RKO (cell line): Measurements from ENCODE around the gene GNAS.

ENCODE experiments used
- DNase-seq: peaks from one replicate; pipeline ENCODE4 v3.0.0-alpha.2; 2016; ENCODE audit warnings: low spot score

The GNAS gene

GRCh38 chr20:58882704-58883089 lies 30.2 kb downstream of the GNAS start:
- no peak for DNase-seq

DNA sequence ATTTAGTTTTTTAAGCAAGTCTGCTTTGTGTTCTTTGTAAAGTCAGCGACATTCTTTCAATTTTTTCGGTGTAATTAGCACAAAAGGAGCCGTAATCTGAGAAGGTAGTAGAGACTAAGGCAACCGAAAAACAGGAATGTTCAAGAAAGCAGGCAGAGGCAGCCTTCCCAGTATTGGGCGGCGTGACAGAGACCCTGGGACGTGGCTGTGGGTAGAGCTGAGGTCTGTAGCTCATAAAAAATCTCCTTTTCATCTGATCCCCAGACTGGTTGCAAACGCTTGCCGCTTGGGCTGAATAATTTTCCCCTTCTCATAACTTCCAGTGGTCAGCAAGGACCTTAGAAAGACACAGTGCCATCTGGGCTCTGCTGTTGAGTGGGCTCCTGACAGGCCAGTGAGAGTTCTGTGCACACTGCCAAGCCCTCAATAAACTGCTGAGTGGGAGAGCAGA lies 30.8 kb downstream of the GNAS start:
- DNase-seq, result no peak

DNA sequence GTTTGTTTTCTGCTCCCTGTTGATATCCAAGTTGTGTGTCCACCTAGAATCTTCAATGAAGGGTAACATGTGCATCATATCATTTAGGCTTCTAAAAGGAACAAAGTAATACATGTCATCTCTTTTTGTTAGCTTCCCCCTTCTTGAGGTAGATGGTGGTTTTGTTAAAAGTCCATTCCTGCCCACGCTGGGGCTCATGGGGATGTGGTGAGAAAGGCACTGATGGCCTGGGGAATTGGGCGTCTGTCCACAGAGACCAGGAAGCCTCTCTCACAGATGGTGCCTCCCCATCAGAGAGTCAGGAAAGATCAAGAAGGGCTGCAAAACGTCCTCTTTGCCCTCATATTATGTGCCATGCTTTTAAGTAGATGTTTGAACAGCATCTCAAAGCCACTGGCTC lies 32.5 kb downstream of the GNAS start:
- no peak for DNase-seq

DNA sequence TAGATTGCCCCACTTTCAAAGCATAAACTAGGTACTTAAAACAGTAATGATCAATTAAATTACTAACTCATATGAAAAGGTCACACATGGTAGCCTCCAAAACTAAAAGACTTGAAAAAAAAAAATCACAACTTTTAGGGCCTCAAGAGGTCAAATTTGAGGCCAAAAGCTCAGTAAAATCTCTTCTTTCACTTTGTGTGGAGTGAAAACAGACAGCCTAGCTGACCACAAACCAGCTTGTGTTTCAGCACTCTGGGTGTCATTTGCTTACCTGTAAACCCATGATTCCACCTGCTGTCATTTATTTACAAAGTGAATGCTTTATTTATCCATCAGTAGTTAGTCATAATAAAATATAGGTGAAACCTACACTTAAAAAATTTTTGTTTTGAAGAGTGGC lies 34.0 kb downstream of the GNAS start:
- DNase-seq, result no peak

- DNase-seq, result no peak
Observed at GRCh38 chr20:58888103-58888502, 35.6 kb downstream of the GNAS start.

- DNase-seq, result peak; percentile 82
Observed at GRCh38 chr20:58888521-58889333, 36.2 kb downstream of the GNAS start.

- DNase-seq, result no peak
Observed at GRCh38 chr20:58889334-58889760, 36.8 kb downstream of the GNAS start.

DNA sequence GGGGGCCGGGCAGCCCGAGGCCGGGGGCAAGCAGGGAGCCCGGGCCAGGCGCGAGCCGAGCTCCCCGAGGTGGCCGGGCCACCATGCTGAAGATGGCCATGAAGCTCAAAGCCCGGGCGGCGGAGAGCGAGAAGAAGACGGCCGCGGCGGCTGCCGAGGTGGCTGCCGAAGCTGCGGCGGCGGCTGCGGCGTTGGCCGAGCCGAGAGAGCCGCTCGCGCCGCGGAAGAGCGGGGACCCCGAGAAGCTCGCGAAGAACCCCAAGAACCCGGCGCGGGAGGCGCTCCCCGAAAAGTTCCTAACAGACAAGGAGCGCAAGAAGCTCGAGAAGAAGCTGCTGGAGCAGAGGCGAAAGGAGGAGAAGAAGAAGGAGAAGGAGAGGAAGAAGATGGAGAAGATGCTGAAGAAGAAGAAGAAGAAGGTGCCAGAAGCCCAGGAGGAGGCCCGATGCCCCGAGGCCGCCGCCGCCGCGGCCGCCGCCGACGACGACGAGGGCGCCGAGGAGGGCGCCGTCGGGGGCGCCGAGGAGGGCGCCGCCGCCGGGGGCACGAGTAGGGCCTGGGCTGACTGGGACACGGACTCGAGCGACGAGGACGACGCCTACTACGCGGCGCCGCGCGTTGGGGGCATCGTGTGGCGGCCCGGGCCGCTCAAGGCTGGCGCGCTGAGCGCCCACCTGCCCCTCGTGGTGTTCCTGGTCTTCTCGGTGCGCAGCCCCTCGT lies 37.4 kb downstream of the GNAS start:
- no peak for DNase-seq

DNA sequence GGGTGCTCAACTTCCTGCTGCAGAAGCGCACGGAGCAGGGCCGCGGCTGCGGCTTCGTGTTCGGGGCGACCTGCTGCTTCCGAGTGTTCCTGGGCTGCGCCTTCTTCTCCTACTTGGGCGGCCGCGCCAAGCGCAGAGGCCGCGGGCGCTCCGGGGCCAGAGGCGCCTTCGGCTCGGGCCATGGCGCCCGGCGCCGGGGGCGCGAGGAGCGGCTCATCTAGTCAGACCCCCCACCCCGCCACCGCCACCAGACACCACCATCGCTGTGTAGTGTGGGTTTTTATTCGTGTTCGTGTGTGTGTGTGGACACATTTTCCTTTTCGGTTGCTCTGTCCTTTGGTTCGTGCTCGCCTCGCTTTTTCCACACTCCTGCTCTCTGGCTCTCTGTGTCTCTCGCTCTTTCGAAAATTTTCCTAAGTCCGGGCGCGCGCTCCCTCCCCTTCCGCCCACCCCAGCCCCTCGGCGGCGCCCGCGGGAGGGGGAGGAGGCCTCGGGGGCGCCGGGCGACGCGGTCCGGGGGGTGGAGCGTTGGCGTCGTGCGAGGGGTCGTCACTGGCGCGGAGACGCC lies 38.1 kb downstream of the GNAS start:
- peak; percentile 58 for DNase-seq

DNA sequence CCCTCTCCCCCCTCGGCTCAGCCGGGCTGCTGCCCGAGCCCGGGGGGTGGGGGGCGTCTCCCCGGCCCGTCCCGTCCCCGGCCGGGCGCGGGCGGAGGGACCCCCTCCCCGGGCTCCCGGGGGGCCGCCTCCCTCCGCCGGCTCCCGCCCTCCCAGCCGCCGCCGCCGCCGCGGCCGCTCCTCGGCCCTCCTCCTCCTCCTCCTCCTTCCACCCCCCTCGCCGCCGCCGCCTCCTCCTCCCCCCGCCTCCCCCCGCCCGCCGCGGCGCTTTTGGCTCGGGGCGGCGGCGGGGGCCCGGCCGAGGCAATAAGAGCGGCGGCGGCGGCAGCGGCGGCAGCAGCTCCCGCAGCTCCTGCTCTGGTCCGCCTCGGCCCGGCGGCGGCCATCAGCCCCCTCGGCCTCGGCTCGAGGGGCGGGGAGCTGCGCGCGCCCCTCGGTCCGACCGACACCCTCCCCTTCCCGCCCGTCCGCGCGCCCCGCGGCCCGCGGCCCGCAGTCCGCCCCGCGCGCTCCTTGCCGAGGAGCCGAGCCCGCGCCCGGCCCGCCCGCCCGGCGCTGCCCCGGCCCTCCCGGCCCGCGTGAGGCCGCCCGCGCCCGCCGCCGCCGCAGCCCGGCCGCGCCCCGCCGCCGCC lies 38.7 kb downstream of the GNAS start:
- peak; percentile 68 for DNase-seq

DNA sequence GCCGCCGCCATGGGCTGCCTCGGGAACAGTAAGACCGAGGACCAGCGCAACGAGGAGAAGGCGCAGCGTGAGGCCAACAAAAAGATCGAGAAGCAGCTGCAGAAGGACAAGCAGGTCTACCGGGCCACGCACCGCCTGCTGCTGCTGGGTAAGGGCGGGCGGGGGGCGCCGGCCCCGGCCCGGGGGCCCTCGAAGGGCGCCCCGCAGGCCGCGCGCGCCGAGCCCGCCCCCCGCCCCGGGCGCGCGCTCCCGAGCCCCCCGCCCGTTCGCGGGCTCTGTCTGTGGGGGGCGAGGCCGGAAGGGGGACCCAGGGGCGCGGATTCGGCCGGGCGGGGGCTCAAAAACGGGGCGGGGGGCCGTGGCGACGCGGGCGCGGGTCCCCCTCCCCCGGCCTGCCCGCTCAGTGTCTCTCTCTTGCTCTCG lies 39.2 kb downstream of the GNAS start:
- peak; percentile 48 for DNase-seq

GRCh38 chr20:58892141-58892931 lies 39.8 kb downstream of the GNAS start:
- peak; percentile 80 for DNase-seq

- DNase-seq, result peak; percentile 37
Observed at GRCh38 chr20:58892932-58893224, 40.4 kb downstream of the GNAS start.

GRCh38 chr20:58893355-58894120 lies 41.0 kb downstream of the GNAS start:
- DNase-seq, result peak; percentile 83

DNA sequence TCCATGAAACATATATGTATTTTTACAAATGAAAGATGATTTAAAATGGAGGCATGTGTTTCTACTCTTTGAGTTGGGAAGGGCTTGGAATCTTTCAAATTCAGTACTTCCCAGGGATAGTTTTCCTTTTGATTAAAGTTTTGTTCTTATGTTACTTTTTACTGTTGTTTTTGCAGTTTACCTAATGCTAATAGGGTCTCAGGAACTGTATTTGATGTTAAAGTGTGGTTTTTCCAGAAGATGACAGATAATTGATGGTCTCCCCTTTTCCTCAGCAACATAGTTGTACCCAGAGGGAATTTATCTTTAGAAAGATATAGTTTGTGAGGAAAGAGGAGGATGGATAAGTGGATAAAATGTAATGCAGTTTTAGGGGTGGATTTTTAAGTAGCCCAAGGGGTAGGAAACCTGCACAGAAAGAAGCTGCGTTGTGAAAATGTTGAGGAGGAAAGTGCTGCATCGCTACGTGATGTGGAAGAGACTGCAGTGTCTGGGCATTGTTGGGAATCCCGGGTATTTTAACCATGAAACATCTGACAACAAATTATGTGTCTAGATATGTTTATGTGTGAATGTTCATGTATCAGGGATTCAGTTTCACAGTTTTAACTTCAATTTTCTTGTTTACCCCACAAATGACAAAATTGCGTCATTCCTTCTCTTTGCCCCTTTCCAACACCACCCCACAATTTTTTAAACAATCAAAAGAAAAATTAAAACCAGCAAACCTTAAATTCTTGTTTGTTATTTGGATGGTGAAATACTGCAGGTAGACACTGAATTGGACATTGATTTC lies 42.3 kb downstream of the GNAS start:
- DNase-seq, result no peak

- DNase-seq, result no peak
Observed at GRCh38 chr20:58895448-58896180, 43.1 kb downstream of the GNAS start.

DNA sequence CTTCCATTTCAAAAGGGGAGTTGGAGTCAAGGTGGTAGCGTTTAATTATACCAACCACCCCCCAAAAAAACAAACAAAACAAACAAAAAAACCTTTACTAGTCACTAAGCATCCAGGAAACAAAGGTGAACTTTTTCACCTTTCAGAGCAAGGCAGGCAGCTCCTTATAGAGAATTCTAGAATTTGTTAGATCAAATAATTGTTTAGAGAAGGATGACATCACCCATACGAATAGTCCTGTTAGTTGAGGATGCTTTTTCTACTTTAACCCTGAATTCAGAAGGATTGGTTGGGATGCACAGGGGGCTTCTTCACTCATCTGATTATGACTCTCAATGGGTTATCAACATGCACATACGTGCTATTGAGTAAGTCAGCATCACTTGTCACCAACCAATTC lies 44.3 kb downstream of the GNAS start:
- no peak for DNase-seq

DNA sequence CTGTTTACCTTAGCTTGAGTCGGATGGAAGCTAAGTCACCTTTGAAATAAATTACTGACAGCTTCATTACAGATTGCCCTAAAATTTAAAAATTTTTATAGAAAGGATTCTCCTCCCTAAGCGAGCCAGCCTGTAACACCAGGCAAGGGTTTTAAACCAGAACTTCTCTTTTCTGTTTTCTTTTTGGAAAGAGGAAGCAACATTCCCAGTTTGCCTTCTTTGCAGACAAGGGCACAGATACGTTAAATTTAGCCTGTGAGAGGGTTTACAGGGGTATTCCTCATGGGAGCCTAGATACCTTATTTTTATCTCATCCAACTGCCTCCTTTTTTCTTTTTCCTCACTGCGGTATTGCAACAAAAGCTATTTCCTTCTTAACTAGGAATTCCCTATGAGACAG lies 45.0 kb downstream of the GNAS start:
- no peak for DNase-seq

GRCh38 chr20:58898629-58899408 lies 46.3 kb downstream of the GNAS start:
- DNase-seq, result no peak
